ENCODE results near the gene ANKS1A. TPM values are rescaled to one million over a fixed set of nuclear protein-coding genes. Genes with fewer than 3 reads are reported as not detected.

ANKS1A gene
- total and polyA plus RNA-seq, 10 donors, result 5.1 to 68.9 (median 45.6) TPM

- H3K27me3 ChIP-seq (replicated peaks in 1 of 7), result no peaks in the 10 kb centered on the region
- peaks cover 0 to 34% (median 9%) of the 10 kb centered on the region in 6 donors for H3K4me1 ChIP-seq
- peak; percentile 58 for DNase-seq
- H3K36me3 ChIP-seq, result peaks cover 0 to 39% (median 17%) of the 10 kb centered on the region in 6 donors
- TF ChIP-seq POLR2AphosphoS5 (IDR thresholded peaks at IDR 0.05), result peak in 2 of 3 donors; percentile 33 to 54
- TF ChIP-seq, protein P1, sequence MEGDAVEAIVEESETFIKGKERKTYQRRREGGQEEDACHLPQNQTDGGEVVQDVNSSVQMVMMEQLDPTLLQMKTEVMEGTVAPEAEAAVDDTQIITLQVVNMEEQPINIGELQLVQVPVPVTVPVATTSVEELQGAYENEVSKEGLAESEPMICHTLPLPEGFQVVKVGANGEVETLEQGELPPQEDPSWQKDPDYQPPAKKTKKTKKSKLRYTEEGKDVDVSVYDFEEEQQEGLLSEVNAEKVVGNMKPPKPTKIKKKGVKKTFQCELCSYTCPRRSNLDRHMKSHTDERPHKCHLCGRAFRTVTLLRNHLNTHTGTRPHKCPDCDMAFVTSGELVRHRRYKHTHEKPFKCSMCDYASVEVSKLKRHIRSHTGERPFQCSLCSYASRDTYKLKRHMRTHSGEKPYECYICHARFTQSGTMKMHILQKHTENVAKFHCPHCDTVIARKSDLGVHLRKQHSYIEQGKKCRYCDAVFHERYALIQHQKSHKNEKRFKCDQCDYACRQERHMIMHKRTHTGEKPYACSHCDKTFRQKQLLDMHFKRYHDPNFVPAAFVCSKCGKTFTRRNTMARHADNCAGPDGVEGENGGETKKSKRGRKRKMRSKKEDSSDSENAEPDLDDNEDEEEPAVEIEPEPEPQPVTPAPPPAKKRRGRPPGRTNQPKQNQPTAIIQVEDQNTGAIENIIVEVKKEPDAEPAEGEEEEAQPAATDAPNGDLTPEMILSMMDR (IDR thresholded peaks at IDR 0.05 in 8 of 11, conservative IDR thresholded peaks at IDR 0.05 in 3 of 11), result no peak
- no peak for TF ChIP-seq POLR2A (IDR thresholded peaks at IDR 0.05)
- intact Hi-C loops (cut with DNase I; ENCODE audit: low total_unique reads), result no loop called here
- 85 to 94% (median 86%) methylated on average over 4 to 6 of the region's 6 CpGs for WGBS, 5 donors
- H3K27ac ChIP-seq, result peak overlapping the region in 3 of 8 donors; percentile 0 to 39 (median 11)
- H3K9me3 ChIP-seq, result no peaks in the 10 kb centered on the region
- H3K4me3 ChIP-seq, result no peak overlapping the region
Observed at GRCh38 chr6:35093783-35094182, 204.7 kb downstream of the ANKS1A start.

DNA sequence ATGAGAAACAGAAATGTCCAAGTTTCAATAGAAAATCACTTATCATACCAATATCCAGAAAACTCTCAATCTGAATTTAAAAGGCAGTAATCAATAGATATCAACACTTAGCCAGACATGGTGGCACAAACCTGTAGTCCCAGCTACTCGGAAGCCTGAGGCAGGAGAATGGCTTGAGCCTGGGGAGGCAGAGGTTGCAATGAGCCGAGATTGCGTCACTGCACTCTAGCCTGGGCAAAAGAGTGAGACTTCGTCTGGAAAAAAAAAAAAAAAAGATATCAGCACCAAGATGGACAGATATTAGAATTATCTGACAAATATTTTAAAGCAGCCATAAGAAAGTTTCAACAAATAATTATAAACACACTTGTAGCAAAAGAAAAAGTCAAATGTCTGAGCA lies 205.1 kb downstream of the ANKS1A start:
- intact Hi-C loops (cut with DNase I; ENCODE audit: low total_unique reads), result no loop called here
- H3K27ac ChIP-seq, result peak overlapping the region in 1 of 8 donors; percentile 0

GRCh38 chr6:35096129-35096862 lies 207.2 kb downstream of the ANKS1A start:
- Histone ChIP-seq H3K4me3 (no peak overlapping the region), H3K27me3 (replicated peaks in 1 of 7) (no peaks in the 10 kb centered on the region), H3K4me1 (peaks cover 0 to 23% (median 4%) of the 10 kb centered on the region in 6 donors), H3K36me3 (peaks cover 0 to 14% (median 1%) of the 10 kb centered on the region in 6 donors), H3K9me3 (no peaks in the 10 kb centered on the region), H3K27ac (peak overlapping the region in 3 of 8 donors; percentile 10 to 22 (median 13))
- 64 to 81% (median 78%) methylated on average over 4 of the region's 4 CpGs for WGBS, 5 donors
- intact Hi-C loops (cut with DNase I; ENCODE audit: low total_unique reads), result no loop called here
- DNase-seq, result no peak
- TF ChIP-seq, protein P1 (IDR thresholded peaks at IDR 0.05 in 8 of 11, conservative IDR thresholded peaks at IDR 0.05 in 3 of 11), result no peak
- TF ChIP-seq POLR2A (IDR thresholded peaks at IDR 0.05) (no peak), POLR2AphosphoS5 (IDR thresholded peaks at IDR 0.05) (no peak)

More for the DNA sequence above, 205.1 kb downstream of the ANKS1A start:
- 70 to 86% (median 81%) methylated on average over 4 of the region's 4 CpGs for WGBS, 5 donors
- Histone ChIP-seq H3K36me3 (peaks cover 0 to 35% (median 13%) of the 10 kb centered on the region in 6 donors), H3K27me3 (replicated peaks in 1 of 7) (no peaks in the 10 kb centered on the region), H3K4me1 (peaks cover 0 to 30% (median 7%) of the 10 kb centered on the region in 6 donors), H3K4me3 (no peak overlapping the region), H3K9me3 (no peaks in the 10 kb centered on the region)
- DNase-seq, result no peak
- TF ChIP-seq POLR2AphosphoS5 (IDR thresholded peaks at IDR 0.05), result no peak
- TF ChIP-seq, protein P1 (IDR thresholded peaks at IDR 0.05 in 8 of 11, conservative IDR thresholded peaks at IDR 0.05 in 3 of 11), result no peak
- TF ChIP-seq POLR2A (IDR thresholded peaks at IDR 0.05), result no peak

GRCh38 chr6:35099116-35099515 lies 210.1 kb downstream of the ANKS1A start:
- Histone ChIP-seq H3K4me3 (no peak overlapping the region), H3K27me3 (replicated peaks in 1 of 7) (no peaks in the 10 kb centered on the region), H3K4me1 (no peaks in the 10 kb centered on the region), H3K27ac (no peak overlapping the region), H3K36me3 (no peaks in the 10 kb centered on the region), H3K9me3 (no peaks in the 10 kb centered on the region)
- DNase-seq, result no peak
- 90 to 98% (median 97%) methylated on average over 5 of the region's 5 CpGs for WGBS, 5 donors
- TF ChIP-seq POLR2AphosphoS5 (IDR thresholded peaks at IDR 0.05) (no peak), POLR2A (IDR thresholded peaks at IDR 0.05) (no peak)
- TF ChIP-seq, protein P1 (IDR thresholded peaks at IDR 0.05 in 8 of 11, conservative IDR thresholded peaks at IDR 0.05 in 3 of 11), result no peak
- intact Hi-C loops (cut with DNase I; ENCODE audit: low total_unique reads), result no loop called here
